H1 (cell line): ENCODE data around the gene HOGA1. TPM values are rescaled to one million over a fixed set of nuclear protein-coding genes. Genes with fewer than 3 reads are reported as not detected.

ENCODE experiments used
- BRCA1 ChIP-seq: IDR thresholded peaks from 2 replicates; pipeline ENCODE4 v1.6.1; 2012; ENCODE audit warnings: low read depth, low read length, improper control_type of control experiment
- CHD7 ChIP-seq: fragments of 300-600 bp; sonication (generic); IDR thresholded peaks from 2 replicates; pipeline ENCODE4 v1.7.1; 2012; ENCODE audit warnings: low read length, moderate library complexity, mild to moderate bottlenecking, inconsistent platforms; ENCODE audit not compliant: insufficient replicate concordance
- RNF2 ChIP-seq: fragments of 200-900, 300-1000 bp; sonication (generic); IDR thresholded peaks from 2 replicates; pipeline ENCODE4 v1.7.1; 2016; ENCODE audit warnings: borderline replicate concordance, low read depth, mild to moderate bottlenecking, antibody characterized with exemption, low read length; ENCODE audit not compliant: poor library complexity, severe bottlenecking; ENCODE audit errors: missing control alignments
- SIRT6 ChIP-seq: IDR thresholded peaks from one replicate; pipeline ENCODE4 v1.7.1; 2012; ENCODE audit warnings: low read length, inconsistent platforms
- TBP ChIP-seq: IDR thresholded peaks from 2 replicates; pipeline ENCODE4 v1.6.1; 2011; ENCODE audit warnings: low read depth, low read length, improper control_type of control experiment
- polyA plus RNA-seq, 7 experiments: library from polyadenylated mRNA; depleted of rRNA in 3 of 7; stranded (reverse) in 5 of 7; unstranded in 2 of 7; fragments of >200 nt in 5 of 7; fragments of 200-250 nt in 2 of 7; gene quantifications; 1 replicate in 5 of 7; 2 replicates in 1 of 7; 4 replicates in 1 of 7; pipeline versions ENCODE4 v1.2.1 to v1.2.3, GENCODE V29; 2011 to 2013; ENCODE audit warnings: missing spikeins in 2 of 7, mixed read lengths in 2 of 7
- total RNA-seq: library from RNA; stranded (reverse); fragmentation: NEBNext Ultra II Directional; extraction: Animal tissue kit (Norgen Biotek cat#: 25700); gene quantifications from 2 replicates; pipeline ENCODE4 v1.2.1, GENCODE V29; 2021

The HOGA1 gene
- total and polyA plus RNA-seq, 2 of the 8 experiments (the other 6 are each of a cell fraction or from before 2014, with no cell fraction given) = 0.28 to 1.00 TPM

- no peak for TF ChIP-seq CHD7
- TF ChIP-seq SIRT6 = no peak
- TF ChIP-seq TBP = no peak
- no peak for TF ChIP-seq BRCA1
- no peak for TF ChIP-seq RNF2
Observed at GRCh38 chr10:97659589-97659988, 75.4 kb downstream of the HOGA1 start (continued).
